Measurements from ENCODE around the gene DNAI4.

The DNAI4 gene

DNA sequence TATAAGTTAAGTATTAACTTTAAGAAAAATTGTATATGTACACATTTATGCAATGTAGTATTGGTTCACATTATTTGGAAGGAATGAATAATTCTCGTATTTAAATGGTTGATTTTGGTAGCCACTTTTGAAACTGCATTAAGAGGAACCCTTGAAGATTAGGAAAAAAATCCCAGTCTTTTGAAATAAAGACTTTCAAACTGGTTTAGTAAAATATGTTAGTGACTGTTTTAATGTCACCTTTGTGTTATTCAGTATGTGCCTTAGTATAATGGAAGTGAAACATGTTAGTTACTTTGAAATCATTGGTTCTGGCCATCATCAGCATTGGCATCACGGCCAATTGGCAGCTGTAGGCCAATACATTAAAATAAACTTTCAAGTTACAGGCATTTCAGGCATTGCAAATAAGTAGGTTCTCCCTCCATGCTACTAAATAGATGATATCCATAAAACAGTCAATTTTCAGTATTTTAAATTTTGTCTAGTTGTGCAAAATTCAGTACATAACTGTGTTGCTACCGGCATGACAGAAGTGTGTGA lies 4.6 kb upstream of the DNAI4 start:
- no peak for DNase-seq (ENCODE audit: low spot score)
- no peak for TF ChIP-seq CTCF (IDR thresholded peaks at IDR 0.05; ENCODE audit: borderline replicate concordance, control extremely low read depth, extremely low read depth, insufficient read depth, missing control alignments)
- in situ Hi-C loops (cut with MboI; ENCODE audit: low sequenced_read_pairs, unreplicated experiment) = loop anchor here (25.0 kb wide), 1 partner anchor 592 kb away; no protein-coding TSS in a partner anchor

DNA sequence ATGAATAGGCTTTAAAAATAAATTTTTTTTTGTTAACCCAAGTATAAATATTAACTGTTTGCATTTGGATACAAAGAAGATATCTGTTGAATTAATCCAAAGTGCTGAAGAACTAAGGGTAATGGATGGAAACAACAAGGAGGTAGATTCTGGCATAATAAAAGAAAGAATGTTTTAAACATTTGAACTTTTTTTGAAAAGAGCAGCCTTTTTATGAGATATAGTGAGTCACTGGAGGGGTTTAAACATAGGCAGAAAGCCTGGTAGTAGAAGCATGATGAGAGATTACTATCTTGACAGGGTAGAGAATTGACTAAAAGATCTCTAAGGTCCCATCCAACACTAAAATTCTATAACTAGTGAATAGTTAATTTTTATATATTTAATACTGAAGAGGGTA lies 2.9 kb upstream of the DNAI4 start:
- in situ Hi-C loops (cut with MboI; ENCODE audit: low sequenced_read_pairs, unreplicated experiment) = loop anchor here (25.0 kb wide), 1 partner anchor 590 kb away; no protein-coding TSS in a partner anchor
- TF ChIP-seq CTCF (IDR thresholded peaks at IDR 0.05; ENCODE audit: borderline replicate concordance, control extremely low read depth, extremely low read depth, insufficient read depth, missing control alignments) = no peak
- DNase-seq (ENCODE audit: low spot score) = no peak

DNA sequence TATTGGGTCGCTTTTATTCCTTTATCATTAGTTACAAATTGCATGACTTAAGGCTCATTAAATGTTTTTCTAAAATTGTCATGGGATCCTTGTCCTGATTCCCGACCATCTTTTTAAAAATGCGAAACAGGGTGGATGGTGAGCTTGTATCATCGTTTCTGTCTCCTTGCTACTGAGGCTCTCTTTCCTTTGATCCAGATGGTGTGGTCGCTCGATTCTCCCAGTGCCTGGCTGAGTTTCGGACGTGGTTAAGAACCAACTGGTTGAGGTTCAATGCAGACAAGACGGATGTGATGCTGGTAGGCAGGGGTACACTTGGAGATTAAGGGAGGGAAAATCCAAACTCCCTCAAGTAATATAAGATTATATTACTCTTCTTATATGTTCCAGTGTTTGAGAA lies 1.3 kb upstream of the DNAI4 start:
- TF ChIP-seq CTCF (IDR thresholded peaks at IDR 0.05; ENCODE audit: borderline replicate concordance, control extremely low read depth, extremely low read depth, insufficient read depth, missing control alignments) = no peak
- DNase-seq (ENCODE audit: low spot score) = no peak
- in situ Hi-C loops (cut with MboI; ENCODE audit: low sequenced_read_pairs, unreplicated experiment) = loop anchor here (25.0 kb wide), 1 partner anchor 589 kb away; no protein-coding TSS in a partner anchor

DNA sequence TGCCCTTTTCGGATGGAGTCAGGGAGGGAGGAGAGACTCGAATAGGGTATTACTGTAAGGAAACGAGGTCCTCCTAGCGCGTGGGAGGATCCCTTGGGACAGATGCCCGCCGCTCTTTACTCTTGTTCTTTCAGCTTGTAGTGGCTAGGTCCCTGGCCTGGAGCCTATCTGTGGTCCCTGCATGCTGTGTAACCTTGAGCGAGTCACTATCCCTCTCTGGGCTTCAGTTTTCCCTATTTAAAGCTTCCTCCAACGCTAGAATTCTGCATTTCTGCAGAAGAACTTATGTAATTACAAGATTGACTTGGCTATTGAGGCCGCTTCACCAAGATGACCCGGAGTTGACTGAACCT lies 878 bp upstream of the DNAI4 start:
- DNase-seq (ENCODE audit: low spot score) = no peak
- TF ChIP-seq CTCF (IDR thresholded peaks at IDR 0.05; ENCODE audit: borderline replicate concordance, control extremely low read depth, extremely low read depth, insufficient read depth, missing control alignments) = no peak
- in situ Hi-C loops (cut with MboI; ENCODE audit: low sequenced_read_pairs, unreplicated experiment) = loop anchor here (25.0 kb wide), 1 partner anchor 588 kb away; no protein-coding TSS in a partner anchor

GRCh38 chr1:66920543-66920942 lies 4.1 kb downstream of the DNAI4 start:
- in situ Hi-C loops (cut with MboI; ENCODE audit: low sequenced_read_pairs, unreplicated experiment) = no loop called here
- DNase-seq (ENCODE audit: low spot score) = no peak
- no peak for TF ChIP-seq CTCF (IDR thresholded peaks at IDR 0.05; ENCODE audit: borderline replicate concordance, control extremely low read depth, extremely low read depth, insufficient read depth, missing control alignments)

- in situ Hi-C loops (cut with MboI; ENCODE audit: low sequenced_read_pairs, unreplicated experiment) = no loop called here
- TF ChIP-seq CTCF (IDR thresholded peaks at IDR 0.05; ENCODE audit: borderline replicate concordance, control extremely low read depth, extremely low read depth, insufficient read depth, missing control alignments) = no peak
- DNase-seq (ENCODE audit: low spot score) = no peak
Observed at GRCh38 chr1:66919828-66920227, 4.8 kb downstream of the DNAI4 start.
